Vagina (tissue), 2 donors: ENCODE data around the gene CUL9.

Experiments used
- CTCF ChIP-seq, 3 experiments: fragments of 450-650 bp in 2 of 3; fragments of 200-600 bp in 1 of 3; sonication (generic) in 1 of 3; IDR thresholded peaks; one replicate each; pipeline ENCODE4 v1.5.1; 2017 to 2019; ENCODE audit warnings: antibody characterized with exemption in 3 of 3, mild to moderate bottlenecking in 2 of 3, moderate library complexity in 2 of 3
- POLR2A ChIP-seq, 2 donors: fragments of 450-650 bp; IDR thresholded peaks; one replicate each; pipeline ENCODE4 v1.6.1; 2017; ENCODE audit warnings: antibody characterized with exemption in 2 of 2, mild to moderate bottlenecking in 2 of 2, moderate library complexity in 2 of 2
- POLR2AphosphoS5 ChIP-seq, 2 donors: sonication (generic); formaldehyde crosslinking; IDR thresholded peaks; one replicate each; pipeline ENCODE4 v1.9.0; 2017; ENCODE audit warnings: antibody characterized with exemption in 2 of 2, mild to moderate bottlenecking in 2 of 2, low read depth in 1 of 2; ENCODE audit not compliant: insufficient read depth in 1 of 2

- TF ChIP-seq CTCF (IDR thresholded peaks at IDR 0.05) (no peak), POLR2A (IDR thresholded peaks at IDR 0.05) (no peak), POLR2AphosphoS5 (IDR thresholded peaks at IDR 0.05; ENCODE audit: insufficient read depth in 1 of 2, low read depth in 1 of 2) (no peak)
These were observed 40.5 kb downstream of the CUL9 start for GRCh38 chr6:43222418-43223059.
